ENCODE measurements around the gene HPS3. TPM values are rescaled to one million over a fixed set of nuclear protein-coding genes. Genes with fewer than 3 reads are reported as not detected.

Gene HPS3
- total RNA-seq, 1 donor from 2014 or later, result 28.6 TPM

- no peaks in the 10 kb centered on the region for H3K27me3 Mint-ChIP-seq (ENCODE audit: low read depth)
- no peak overlapping the region for H3K27ac Mint-ChIP-seq
- H3K36me3 Mint-ChIP-seq, result no peaks in the 10 kb centered on the region
- no peaks in the 10 kb centered on the region for H3K9me3 Mint-ChIP-seq
- no peak overlapping the region for H3K4me3 Mint-ChIP-seq
- peaks cover 5% of the 10 kb centered on the region for H3K4me1 Mint-ChIP-seq
- peak; percentile 17 for TF ChIP-seq CTCF (IDR thresholded peaks at IDR 0.05; ENCODE audit: unreplicated experiment)
- no peak for DNase-seq (ENCODE audit: low spot score in 2 of 2, unreplicated experiment in 2 of 2)
These were observed 9.1 kb upstream of the HPS3 start for GRCh38 chr3:149120051-149120972.

- no peak for DNase-seq (ENCODE audit: low spot score in 2 of 2, unreplicated experiment in 2 of 2)
- no peak for TF ChIP-seq CTCF (IDR thresholded peaks at IDR 0.05; ENCODE audit: unreplicated experiment)
- no peaks in the 10 kb centered on the region for H3K27me3 Mint-ChIP-seq (ENCODE audit: low read depth)
- H3K27ac Mint-ChIP-seq, result no peak overlapping the region
- no peaks in the 10 kb centered on the region for H3K9me3 Mint-ChIP-seq
- H3K4me1 Mint-ChIP-seq, result peaks cover 5% of the 10 kb centered on the region
- H3K36me3 Mint-ChIP-seq, result no peaks in the 10 kb centered on the region
- no peak overlapping the region for H3K4me3 Mint-ChIP-seq
These were observed 6.5 kb upstream of the HPS3 start for GRCh38 chr3:149122721-149123578.

- no peaks in the 10 kb centered on the region for H3K36me3 Mint-ChIP-seq
- H3K9me3 Mint-ChIP-seq, result no peaks in the 10 kb centered on the region
- H3K27me3 Mint-ChIP-seq (ENCODE audit: low read depth), result no peaks in the 10 kb centered on the region
- no peak for DNase-seq (ENCODE audit: low spot score in 2 of 2, unreplicated experiment in 2 of 2)
- no peak for TF ChIP-seq CTCF (IDR thresholded peaks at IDR 0.05; ENCODE audit: unreplicated experiment)
- peak overlapping the region; percentile 85 for H3K4me3 Mint-ChIP-seq
- peaks cover 33% of the 10 kb centered on the region for H3K4me1 Mint-ChIP-seq
- H3K27ac Mint-ChIP-seq, result peak overlapping the region; percentile 91
These were observed 617 bp upstream of the HPS3 start for GRCh38 chr3:149128821-149129220.

- Mint-ChIP-seq H3K9me3 (no peaks in the 10 kb centered on the region), H3K27me3 (ENCODE audit: low read depth) (no peaks in the 10 kb centered on the region), H3K4me3 (peak overlapping the region; percentile 85), H3K4me1 (peaks cover 33% of the 10 kb centered on the region), H3K36me3 (no peaks in the 10 kb centered on the region), H3K27ac (peak overlapping the region; percentile 93)
- TF ChIP-seq CTCF (IDR thresholded peaks at IDR 0.05; ENCODE audit: unreplicated experiment), result no peak
- no peak for DNase-seq (ENCODE audit: low spot score in 2 of 2, unreplicated experiment in 2 of 2)
These were observed 2.2 kb downstream of the HPS3 start for GRCh38 chr3:149131589-149131988.

GRCh38 chr3:149134575-149134974 is 5.1 kb downstream of the HPS3 start:
- DNase-seq (ENCODE audit: low spot score in 2 of 2, unreplicated experiment in 2 of 2), result no peak
- H3K4me3 Mint-ChIP-seq, result no peak overlapping the region
- no peaks in the 10 kb centered on the region for H3K36me3 Mint-ChIP-seq
- H3K27me3 Mint-ChIP-seq (ENCODE audit: low read depth), result no peaks in the 10 kb centered on the region
- H3K4me1 Mint-ChIP-seq, result peaks cover 24% of the 10 kb centered on the region
- TF ChIP-seq CTCF (IDR thresholded peaks at IDR 0.05; ENCODE audit: unreplicated experiment), result no peak
- H3K9me3 Mint-ChIP-seq, result no peaks in the 10 kb centered on the region
- H3K27ac Mint-ChIP-seq, result no peak overlapping the region
